LNCaP clone FGC (cell line): ENCODE data around the gene LEO1.

Experiments used
- DNase-seq: peaks from one replicate; pipeline ENCODE4 v3.0.0-alpha.2; 2011; ENCODE audit warnings: low read depth
- H3K4me3 ChIP-seq: 2 replicates; pipeline ENCODE4 v1.5.1; 2011; ENCODE audit warnings: mild to moderate bottlenecking, low read depth, low read length, control low read depth
- TF ChIP-seq, protein P1 (sequence below): IDR thresholded peaks from 2 replicates; pipeline ENCODE4 v1.5.1; 2012; ENCODE audit warnings: mild to moderate bottlenecking; ENCODE audit not compliant: control insufficient read depth, insufficient read depth; ENCODE audit errors: extremely low read depth

The LEO1 gene

DNA sequence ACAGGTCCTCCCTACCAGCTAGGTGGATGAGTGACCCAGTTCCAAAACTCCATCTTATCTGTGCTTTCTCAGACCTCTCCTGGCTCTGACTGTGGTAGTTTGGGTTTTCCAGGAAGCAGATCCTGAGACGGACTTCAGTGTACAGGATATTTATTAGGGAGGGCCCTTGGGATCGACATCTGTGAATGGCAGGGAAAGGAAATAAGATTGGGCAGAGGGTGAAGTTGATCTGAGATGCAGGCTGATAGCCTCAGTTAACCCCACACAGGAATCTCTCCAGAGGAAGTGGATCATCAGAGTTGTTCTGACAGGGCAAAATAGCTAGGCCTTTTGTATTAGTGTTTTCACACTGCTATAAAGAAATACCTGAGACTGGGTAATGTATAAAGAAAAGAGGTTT, 30.8 kb upstream of the LEO1 start:
- H3K4me3 ChIP-seq: no peak overlapping the region
- no peak for DNase-seq
- TF ChIP-seq, protein P1, sequence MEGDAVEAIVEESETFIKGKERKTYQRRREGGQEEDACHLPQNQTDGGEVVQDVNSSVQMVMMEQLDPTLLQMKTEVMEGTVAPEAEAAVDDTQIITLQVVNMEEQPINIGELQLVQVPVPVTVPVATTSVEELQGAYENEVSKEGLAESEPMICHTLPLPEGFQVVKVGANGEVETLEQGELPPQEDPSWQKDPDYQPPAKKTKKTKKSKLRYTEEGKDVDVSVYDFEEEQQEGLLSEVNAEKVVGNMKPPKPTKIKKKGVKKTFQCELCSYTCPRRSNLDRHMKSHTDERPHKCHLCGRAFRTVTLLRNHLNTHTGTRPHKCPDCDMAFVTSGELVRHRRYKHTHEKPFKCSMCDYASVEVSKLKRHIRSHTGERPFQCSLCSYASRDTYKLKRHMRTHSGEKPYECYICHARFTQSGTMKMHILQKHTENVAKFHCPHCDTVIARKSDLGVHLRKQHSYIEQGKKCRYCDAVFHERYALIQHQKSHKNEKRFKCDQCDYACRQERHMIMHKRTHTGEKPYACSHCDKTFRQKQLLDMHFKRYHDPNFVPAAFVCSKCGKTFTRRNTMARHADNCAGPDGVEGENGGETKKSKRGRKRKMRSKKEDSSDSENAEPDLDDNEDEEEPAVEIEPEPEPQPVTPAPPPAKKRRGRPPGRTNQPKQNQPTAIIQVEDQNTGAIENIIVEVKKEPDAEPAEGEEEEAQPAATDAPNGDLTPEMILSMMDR: no peak

DNA sequence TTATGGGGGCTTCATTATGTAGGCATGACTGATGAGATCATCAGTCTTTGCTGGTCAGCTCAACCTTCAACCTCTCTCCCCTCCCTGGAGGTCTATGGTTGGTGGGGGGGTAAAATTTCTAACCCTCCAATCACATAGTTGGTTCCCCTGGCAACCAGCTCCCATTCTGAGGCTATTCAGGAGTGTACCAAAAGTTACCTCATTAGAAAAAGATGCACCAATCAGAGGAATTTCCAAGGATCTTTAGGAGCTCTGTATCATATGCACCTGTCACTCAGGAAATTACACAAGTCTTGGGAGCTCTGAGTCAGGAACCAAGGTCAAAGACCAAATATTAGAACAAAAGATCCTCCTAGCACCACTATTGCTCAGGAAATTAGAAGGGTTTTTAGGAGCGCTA, 21.4 kb upstream of the LEO1 start:
- no peak overlapping the region for H3K4me3 ChIP-seq
- DNase-seq: no peak
- TF ChIP-seq, protein P1: no peak

DNA sequence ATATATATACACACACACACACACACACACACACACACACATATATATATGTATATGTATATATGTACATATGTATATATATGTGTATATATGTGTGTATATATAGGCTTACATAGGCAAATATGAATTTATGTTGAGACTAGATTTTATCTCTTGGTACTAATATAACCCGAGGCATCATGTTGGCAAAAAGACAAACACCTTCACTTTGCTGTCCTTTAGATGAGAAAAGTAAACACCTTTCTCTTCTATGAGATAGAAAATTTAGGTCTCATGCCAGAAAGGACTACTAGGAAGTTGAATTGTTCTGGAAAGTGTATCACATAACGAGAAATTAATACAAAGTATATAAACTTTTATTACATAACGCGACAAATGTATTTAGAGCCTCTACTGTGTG, 19.6 kb upstream of the LEO1 start:
- TF ChIP-seq, protein P1: no peak
- peak; percentile 100 for DNase-seq
- H3K4me3 ChIP-seq: no peak overlapping the region

DNA sequence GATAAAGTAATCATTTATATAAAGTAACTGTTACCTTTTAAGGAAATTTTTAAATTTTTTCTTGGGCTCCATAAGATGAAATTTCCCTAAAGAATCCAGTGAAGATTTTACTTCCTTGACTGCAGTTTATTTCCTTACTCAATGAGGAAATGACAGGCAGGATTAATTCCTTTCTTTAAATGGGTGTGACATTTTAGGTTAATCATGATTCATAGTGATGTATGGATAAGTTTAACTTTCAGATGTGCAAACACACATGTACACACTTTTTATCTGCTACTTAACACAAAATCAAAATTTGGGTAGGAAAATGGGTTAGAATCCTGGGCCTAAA, 11.2 kb upstream of the LEO1 start:
- no peak for DNase-seq

DNA sequence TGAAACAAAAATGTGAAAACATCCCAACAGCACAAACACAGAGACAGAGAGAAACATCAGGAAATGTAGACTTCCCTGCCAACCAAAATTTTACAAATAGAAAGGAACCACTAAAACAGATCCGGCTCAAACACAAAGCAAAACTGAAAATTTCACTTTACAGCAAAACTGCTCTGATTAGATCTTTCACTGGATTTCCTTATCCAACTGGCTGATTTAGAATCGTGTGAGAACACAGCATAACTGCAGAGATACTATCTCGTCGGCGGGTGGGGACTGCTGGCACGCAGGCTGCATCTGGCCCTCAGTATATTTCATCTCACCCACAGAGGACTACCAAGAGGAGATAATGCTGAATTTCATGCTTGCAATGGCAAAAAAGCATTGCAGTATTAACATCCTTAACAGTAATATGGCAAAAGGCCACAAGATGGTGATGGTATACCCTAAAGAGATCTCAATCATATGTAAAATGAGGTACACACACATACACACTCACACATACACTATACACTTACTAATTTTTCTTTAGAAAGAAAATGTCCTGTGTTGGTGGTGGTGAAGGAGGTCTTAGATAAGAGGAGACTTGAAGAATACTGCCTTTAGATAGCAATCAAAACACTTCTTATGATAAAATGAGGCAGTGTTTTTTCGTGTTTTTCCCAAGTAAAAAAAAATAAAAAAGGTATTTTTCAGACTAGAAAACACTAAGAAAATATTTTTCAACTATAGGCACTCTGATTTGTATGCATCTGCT, 10.6 kb upstream of the LEO1 start:
- H3K4me3 ChIP-seq: peak overlapping the region; percentile 19; the same call in 1 of the 2 replicates
- DNase-seq: peak; percentile 77
- TF ChIP-seq, protein P1: peak; percentile 61

More for the DNA sequence above, 11.2 kb upstream of the LEO1 start:
- H3K4me3 ChIP-seq: no peak overlapping the region
- TF ChIP-seq, protein P1: no peak

DNA sequence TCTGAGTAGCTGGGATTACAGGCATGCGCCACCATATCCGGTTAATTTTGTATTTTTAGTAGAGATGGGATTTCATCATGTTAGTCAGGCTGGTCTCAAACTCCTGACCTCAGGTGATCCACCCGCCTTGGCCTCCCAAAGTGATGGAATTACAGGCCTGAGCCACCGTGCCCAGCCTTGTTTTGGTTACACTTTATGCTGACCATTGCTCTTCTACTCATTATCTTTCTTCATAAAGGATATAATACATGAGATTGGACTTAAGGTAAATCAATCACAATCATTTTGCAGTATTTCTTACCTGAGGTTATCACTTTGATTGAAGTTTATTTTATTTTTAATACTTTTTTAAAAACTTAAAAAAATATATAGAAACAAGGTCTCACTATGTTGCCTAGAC, 2.2 kb upstream of the LEO1 start:
- TF ChIP-seq, protein P1: no peak
- no peak for DNase-seq
- H3K4me3 ChIP-seq: no peak overlapping the region

DNA sequence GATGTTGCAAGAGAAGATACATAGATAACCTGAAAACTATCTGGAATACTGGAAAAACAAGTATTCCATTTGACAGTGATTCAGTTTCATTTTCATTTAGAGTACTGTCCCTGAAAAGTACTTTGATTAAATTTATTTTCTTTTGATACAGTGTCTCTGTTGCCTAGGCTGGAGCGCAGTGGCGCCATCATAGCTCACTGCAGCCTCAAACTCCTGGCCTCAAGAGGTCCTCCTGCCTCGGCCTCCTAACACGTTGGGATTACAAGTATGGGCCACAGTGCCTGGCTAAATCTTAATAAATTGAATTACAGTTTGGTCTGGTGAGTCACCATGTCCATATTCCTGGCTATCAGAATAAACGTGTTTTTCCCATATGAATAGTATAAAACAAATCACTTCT, 1.6 kb upstream of the LEO1 start:
- TF ChIP-seq, protein P1: no peak
- H3K4me3 ChIP-seq: no peak overlapping the region
- DNase-seq: no peak
